K562 (cell line): ENCODE measurements around the gene IL17D. TPM values are rescaled to one million over a fixed set of nuclear protein-coding genes. Genes with fewer than 3 reads are reported as not detected.
"Not testable (repeated sequence)": the region's sequence is repeated elsewhere in the genome, so short reads cannot be mapped to it uniquely, and the experiment has no call there.

Experiments
- ATAC-seq: fragments of 200-7000 bp; cut with Tn5 transposase; 3 replicates; pipeline ENCODE4 v1.9.1; 2020; ENCODE audit warnings: moderate library complexity
- BruUV-seq: library from RNA; stranded (reverse); fragments of 400-500 nt; replicated peaks from 2 replicates; lab custom pipeline; 2021; lab: Mats Ljungman, UMichigan
- CTCF ChIA-PET: fragments of 300-600 bp; formaldehyde crosslinking; extraction: SDS; loops from one replicate; lab custom pipeline; 2021; ENCODE audit warnings: low intra/inter-chr PET ratio; lab: Yijun Ruan, JAX
- POLR2A ChIA-PET: fragments of 300-600, 350-650 bp; sonication (Branson Sonifier 250); formaldehyde crosslinking; extraction: SDS; loops from one replicate; lab custom pipeline; 2021; ENCODE audit warnings: antibody characterized with exemption, inconsistent platforms; lab: Yijun Ruan, JAX
- DNase-seq, 4 experiments: peaks; one replicate each; pipeline versions ENCODE4 v3.0.0 to v3.0.0-alpha.2; 2011 to 2018; ENCODE audit warnings: low spot score in 3 of 4, mixed read lengths in 3 of 4; ENCODE audit errors: extremely low read depth in 1 of 4
- FAIRE-seq: peaks from 2 replicates; lab custom pipeline; 2011; peaks lifted over from hg19 to GRCh38; lab: Jason Lieb, UNC
- H2AFZ ChIP-seq: 2 replicates; pipeline ENCODE4 v1.6.0; 2011; ENCODE audit warnings: low read depth, low read length, control low read depth, inconsistent platforms
- H3K27ac ChIP-seq: fragments of 200-600 bp; 3 replicates; pipeline ENCODE4 v1.8.0; 2011; ENCODE audit warnings: low read depth, mild to moderate bottlenecking, control low read depth, inconsistent platforms, low read length, moderate library complexity, mixed read lengths; ENCODE audit errors: extremely low read depth
- H3K27me3 ChIP-seq, 2 experiments: fragments of 300-600 bp in 1 of 2; 2 replicates in 1 of 2; 3 replicates in 1 of 2; pipeline versions ENCODE4 v1.6.0 to v1.8.0; 2011; ENCODE audit warnings: inconsistent platforms in 2 of 2, low read length in 2 of 2, mild to moderate bottlenecking in 1 of 2, mixed read lengths in 1 of 2, moderate library complexity in 1 of 2; ENCODE audit not compliant: control insufficient read depth in 2 of 2, insufficient read depth in 2 of 2
- H3K36me3 ChIP-seq: fragments of 300-600 bp; 3 replicates; pipeline ENCODE4 v1.8.0; 2011; ENCODE audit warnings: mild to moderate bottlenecking, low read length, inconsistent platforms; ENCODE audit not compliant: control insufficient read depth, insufficient read depth
- H3K4me1 ChIP-seq, 2 experiments: fragments of 200-600 bp in 1 of 2; replicated peaks in 1 of 2; 2 replicates in 1 of 2; 3 replicates in 1 of 2; pipeline versions ENCODE4 v1.5.1 to v1.8.0; 2011; ENCODE audit warnings: inconsistent platforms in 2 of 2, low read length in 2 of 2, mild to moderate bottlenecking in 1 of 2, mixed read lengths in 1 of 2, moderate library complexity in 1 of 2; ENCODE audit not compliant: control insufficient read depth in 2 of 2, insufficient read depth in 2 of 2
- H3K4me2 ChIP-seq: 2 replicates; pipeline ENCODE4 v1.6.1; 2011; ENCODE audit warnings: low read length, control low read depth, inconsistent platforms, mixed read lengths; ENCODE audit not compliant: insufficient read depth
- H3K4me3 ChIP-seq: fragments of 200-600 bp; sonication (generic), shearing (Covaris generic); 2 replicates; pipeline ENCODE4 v1.5.1; 2016; ENCODE audit warnings: control low read depth, inconsistent platforms
- H3K79me2 ChIP-seq: fragments of 200-600 bp; 3 replicates; pipeline ENCODE4 v1.8.0; 2011; ENCODE audit warnings: low read length, inconsistent platforms; ENCODE audit not compliant: control insufficient read depth, insufficient read depth
- H3K9ac ChIP-seq, 2 experiments: 2 replicates each; pipeline versions ENCODE4 v1.6.0 to v1.6.1; 2011; ENCODE audit warnings: low read depth in 2 of 2, low read length in 2 of 2, control low read depth in 1 of 2, inconsistent platforms in 1 of 2, mild to moderate bottlenecking in 1 of 2, mixed read lengths in 1 of 2; ENCODE audit not compliant: insufficient read depth in 1 of 2
- H3K9me1 ChIP-seq: one replicate; pipeline ENCODE4 v1.6.0; 2011; ENCODE audit warnings: inconsistent platforms, mild to moderate bottlenecking, low read length, moderate library complexity; ENCODE audit not compliant: control insufficient read depth, insufficient read depth
- H3K9me3 ChIP-seq: replicated peaks from 2 replicates; pipeline ENCODE4 v1.5.1; 2011; ENCODE audit warnings: low read depth, low read length, inconsistent platforms; ENCODE audit not compliant: control insufficient read depth, insufficient read depth
- H4K20me1 ChIP-seq: replicated peaks from 2 replicates; pipeline ENCODE4 v1.6.1; 2011; ENCODE audit warnings: low read length, inconsistent platforms, mixed read lengths; ENCODE audit not compliant: control insufficient read depth, insufficient read depth
- WGBS: fragments of 100-300 bp; shearing (Covaris generic); methylation state at CpG from one replicate; pipeline ENCODE4 v1.1.6; 2016; ENCODE audit warnings: low coverage, mixed read lengths; ENCODE audit not compliant: insufficient coverage; ENCODE audit errors: missing lambda C conversion rate; 5-methylcytosine and 5-hydroxymethylcytosine counted together
- in situ Hi-C: fragments of 300-500 bp; cut with MboI; formaldehyde crosslinking; loops from 4 replicates; pipeline ENCODE4 v1.15.0; 2018; ENCODE audit warnings: inconsistent platforms, mixed read lengths
- intact Hi-C: fragments of 100-400 bp; cut with micrococcal nuclease; formaldehyde crosslinking; loops from 2 replicates; pipeline ENCODE4 v1.14.2; 2022
- polyA plus RNA-seq, 8 experiments: library from polyadenylated mRNA; depleted of rRNA in 4 of 8; stranded (reverse) in 5 of 8; unstranded in 3 of 8; fragments of >200 nt; fragmentation: Nextera tagmentation in 2 of 8; fragmentation: Illumina TruSeq in 1 of 8; extraction: Ambion mirVana in 2 of 8; extraction: Trizol in 1 of 8; gene quantifications; 2 replicates each; pipeline versions ENCODE4 v1.2.1 to v1.2.3, GENCODE V29; 2011 to 2014; ENCODE audit warnings: inconsistent platforms in 1 of 8, missing spikeins in 1 of 8
- total RNA-seq, 7 experiments: library from RNA; depleted of rRNA in 6 of 7; stranded (reverse); fragments of >200 nt in 6 of 7; fragmentation: Illumina TruSeq in 2 of 7; extraction: Trizol in 2 of 7; gene quantifications; 2 replicates each; pipeline versions ENCODE4 v1.2.1 to v1.2.3, GENCODE V29; 2011 to 2021; ENCODE audit warnings: low replicate concordance in 1 of 7
- TF ChIP-seq, protein P1 (sequence below): IDR thresholded peaks from 2 replicates; pipeline ENCODE4 v1.6.1; 2011; ENCODE audit not compliant: insufficient read length; ENCODE audit errors: extremely low read depth

The IL17D gene
- total and polyA plus RNA-seq, 9 of the 15 experiments (the other 6 are each of a cell fraction or from before 2014, with no cell fraction given), result 0.04 to 0.55 (median 0.13) TPM; not detected in 4

DNA sequence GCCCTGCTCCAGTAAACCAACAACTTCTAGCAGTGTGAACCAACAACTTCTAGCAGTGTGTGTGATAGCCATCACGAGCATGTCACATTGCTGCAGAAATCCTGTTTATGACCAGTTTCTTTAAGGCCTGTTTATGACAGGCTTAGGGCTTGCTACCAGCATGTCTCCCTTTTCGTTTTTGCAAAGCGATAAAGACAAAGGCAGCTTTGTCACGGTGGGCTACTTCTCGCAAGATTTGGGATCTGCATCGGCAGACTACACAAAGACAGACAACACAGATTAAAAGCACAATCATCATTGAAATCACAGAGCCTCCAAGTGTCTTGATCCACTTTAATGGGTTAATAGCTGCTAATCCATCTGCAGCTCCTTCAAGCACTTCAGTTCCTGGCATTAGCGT, 24.9 kb upstream of the IL17D start:
- H3K79me2 ChIP-seq, H3K27me3 ChIP-seq, H3K9me1 ChIP-seq, H3K4me2 ChIP-seq, intact Hi-C loops, ATAC-seq, H3K9ac ChIP-seq, FAIRE-seq, H3K9me3 ChIP-seq, H2AFZ ChIP-seq, CTCF ChIA-PET, in situ Hi-C loops, BruUV-seq, H3K4me3 ChIP-seq, H3K36me3 ChIP-seq, H3K4me1 ChIP-seq, H4K20me1 ChIP-seq, DNase-seq, H3K27ac ChIP-seq, POLR2A ChIA-PET: not testable (repeated sequence)
- WGBS, result 54% methylated on average over 7 of the region's 7 CpGs

DNA sequence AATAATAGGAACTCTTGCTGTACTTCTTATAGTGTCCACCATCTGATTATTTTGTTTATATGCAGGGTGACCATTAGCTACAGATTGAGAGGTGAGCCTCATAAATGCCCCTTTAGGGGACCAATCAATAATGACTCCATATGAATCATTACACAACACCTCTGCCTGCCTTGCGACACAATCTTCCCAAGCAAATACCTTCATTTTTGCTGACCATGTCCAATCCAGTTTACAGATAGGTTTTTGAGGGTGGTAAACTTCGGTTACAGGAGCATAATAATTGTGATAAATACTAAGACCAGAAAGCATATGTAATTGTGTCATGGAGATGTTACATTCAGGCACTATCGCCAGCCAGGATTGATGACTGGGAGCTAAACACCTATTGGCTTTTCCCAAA, 23.6 kb upstream of the IL17D start:
- intact Hi-C loops (no loop called here), in situ Hi-C loops (no loop called here)
- Histone ChIP-seq H3K36me3 (no peaks in the 10 kb centered on the region), H4K20me1 (no peaks in the 10 kb centered on the region), H3K4me1 (no peaks in the 10 kb centered on the region), H3K27me3 (no peaks in the 10 kb centered on the region), H3K9ac (no peak overlapping the region), H3K79me2 (no peaks in the 10 kb centered on the region), H3K4me2 (no peak overlapping the region), H3K9me3 (no peaks in the 10 kb centered on the region), H2AFZ (no peak overlapping the region), H3K9me1 (no peaks in the 10 kb centered on the region), H3K4me3 (no peak overlapping the region), H3K27ac (no peak overlapping the region)
- ChIA-PET CTCF (interaction anchor here (0.6 kb wide), 1 partner anchor 1197 kb away, joined by 4 read pairs; no protein-coding TSS in a partner anchor), POLR2A (no interaction called here)
- no TSS peak for BruUV-seq
- FAIRE-seq, result no peak
- WGBS, result 75% methylated on average over 3 of the region's 3 CpGs
- no peak for DNase-seq
- ATAC-seq, result no peak
- TF ChIP-seq, protein P1, sequence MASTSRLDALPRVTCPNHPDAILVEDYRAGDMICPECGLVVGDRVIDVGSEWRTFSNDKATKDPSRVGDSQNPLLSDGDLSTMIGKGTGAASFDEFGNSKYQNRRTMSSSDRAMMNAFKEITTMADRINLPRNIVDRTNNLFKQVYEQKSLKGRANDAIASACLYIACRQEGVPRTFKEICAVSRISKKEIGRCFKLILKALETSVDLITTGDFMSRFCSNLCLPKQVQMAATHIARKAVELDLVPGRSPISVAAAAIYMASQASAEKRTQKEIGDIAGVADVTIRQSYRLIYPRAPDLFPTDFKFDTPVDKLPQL, result no peak
